ACHN (cell line): Measurements from ENCODE around the gene WDR81.
"Not testable (repeated sequence)": the region's sequence is repeated elsewhere in the genome, so short reads cannot be mapped to it uniquely, and the experiment has no call there.

Experiments used
- DNase-seq: peaks from one replicate; pipeline ENCODE4 v3.0.0-alpha.2; 2015
- in situ Hi-C: cut with HindIII; loops from 2 replicates; pipeline ENCODE4 v1.10.0; 2017; ENCODE audit warnings: low sequenced_read_pairs, low pct_ligation_motif_present, low pct_unique_long_range_greater_than_20kb

Gene WDR81

DNA sequence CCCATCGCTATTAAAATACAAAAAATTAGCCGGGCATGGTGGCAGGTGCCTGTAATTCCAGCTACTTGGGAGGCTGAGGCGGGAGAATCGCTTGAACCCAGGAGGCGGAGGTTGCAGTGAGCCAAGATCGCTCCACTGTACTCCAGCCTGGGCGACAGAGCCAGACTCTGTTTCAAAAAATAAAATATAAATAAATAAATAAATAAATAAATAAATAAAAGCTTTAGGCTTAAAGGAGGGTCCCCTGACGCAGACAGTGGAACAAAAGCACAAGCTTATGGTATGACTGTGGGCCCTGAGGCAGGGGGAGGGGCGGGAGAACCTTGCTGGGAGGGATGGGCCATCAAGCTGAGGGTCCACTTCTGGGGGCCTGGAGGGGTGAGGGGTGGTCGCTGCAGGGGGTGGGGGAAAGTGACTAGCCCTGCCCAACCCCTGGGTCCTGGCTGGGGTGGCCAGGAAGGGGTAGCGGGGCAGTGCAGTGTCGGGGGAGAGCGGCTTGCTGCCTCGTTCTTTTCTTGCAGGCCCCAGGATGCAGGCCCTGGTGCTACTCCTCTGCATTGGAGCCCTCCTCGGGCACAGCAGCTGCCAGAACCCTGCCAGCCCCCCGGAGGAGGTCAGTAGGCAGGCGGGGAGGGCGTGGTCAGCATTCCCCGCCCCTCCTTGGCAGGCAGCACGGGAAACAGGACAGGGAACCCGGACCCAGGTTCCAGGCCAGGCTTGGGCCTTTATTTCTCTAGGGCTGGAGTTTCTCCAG, 42.1 kb downstream of the WDR81 start:
- in situ Hi-C loops: no loop called here
- DNase-seq: no peak

DNA sequence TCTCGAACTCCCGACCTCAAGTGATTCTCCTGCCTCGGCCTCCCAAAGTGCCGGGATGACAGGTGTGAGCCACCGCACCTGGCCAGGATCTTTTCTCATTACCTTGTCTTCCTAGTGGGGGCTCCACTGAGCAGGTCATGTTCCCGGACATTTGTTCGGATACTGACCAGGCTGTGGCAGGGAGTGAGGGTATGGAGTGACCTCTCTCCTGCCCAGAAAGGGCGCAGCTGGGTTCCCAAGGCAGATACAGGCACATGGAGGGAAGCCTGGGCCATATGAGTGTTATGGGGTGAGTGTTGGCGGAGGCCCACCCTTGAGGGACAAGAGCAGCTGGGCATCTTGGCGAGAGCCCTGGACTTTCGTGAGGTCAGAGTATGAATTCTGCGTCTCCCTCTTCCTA, 42.9 kb downstream of the WDR81 start:
- in situ Hi-C loops: no loop called here
- DNase-seq: no peak

DNA sequence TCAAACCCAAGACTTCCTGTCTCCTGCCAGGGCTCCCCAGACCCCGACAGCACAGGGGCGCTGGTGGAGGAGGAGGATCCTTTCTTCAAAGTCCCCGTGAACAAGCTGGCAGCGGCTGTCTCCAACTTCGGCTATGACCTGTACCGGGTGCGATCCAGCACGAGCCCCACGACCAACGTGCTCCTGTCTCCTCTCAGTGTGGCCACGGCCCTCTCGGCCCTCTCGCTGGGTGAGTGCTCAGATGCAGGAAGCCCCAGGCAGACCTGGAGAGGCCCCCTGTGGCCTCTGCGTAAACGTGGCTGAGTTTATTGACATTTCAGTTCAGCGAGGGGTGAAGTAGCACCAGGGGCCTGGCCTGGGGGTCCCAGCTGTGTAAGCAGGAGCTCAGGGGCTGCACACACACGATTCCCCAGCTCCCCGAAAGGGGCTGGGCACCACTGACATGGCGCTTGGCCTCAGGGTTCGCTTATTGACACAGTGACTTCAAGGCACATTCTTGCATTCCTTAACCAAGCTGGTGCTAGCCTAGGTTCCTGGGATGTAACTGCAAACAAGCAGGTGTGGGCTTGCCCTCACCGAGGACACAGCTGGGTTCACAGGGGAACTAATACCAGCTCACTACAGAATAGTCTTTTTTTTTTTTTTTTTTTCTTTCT, 45.4 kb downstream of the WDR81 start:
- in situ Hi-C loops: no loop called here
- no peak for DNase-seq

DNA sequence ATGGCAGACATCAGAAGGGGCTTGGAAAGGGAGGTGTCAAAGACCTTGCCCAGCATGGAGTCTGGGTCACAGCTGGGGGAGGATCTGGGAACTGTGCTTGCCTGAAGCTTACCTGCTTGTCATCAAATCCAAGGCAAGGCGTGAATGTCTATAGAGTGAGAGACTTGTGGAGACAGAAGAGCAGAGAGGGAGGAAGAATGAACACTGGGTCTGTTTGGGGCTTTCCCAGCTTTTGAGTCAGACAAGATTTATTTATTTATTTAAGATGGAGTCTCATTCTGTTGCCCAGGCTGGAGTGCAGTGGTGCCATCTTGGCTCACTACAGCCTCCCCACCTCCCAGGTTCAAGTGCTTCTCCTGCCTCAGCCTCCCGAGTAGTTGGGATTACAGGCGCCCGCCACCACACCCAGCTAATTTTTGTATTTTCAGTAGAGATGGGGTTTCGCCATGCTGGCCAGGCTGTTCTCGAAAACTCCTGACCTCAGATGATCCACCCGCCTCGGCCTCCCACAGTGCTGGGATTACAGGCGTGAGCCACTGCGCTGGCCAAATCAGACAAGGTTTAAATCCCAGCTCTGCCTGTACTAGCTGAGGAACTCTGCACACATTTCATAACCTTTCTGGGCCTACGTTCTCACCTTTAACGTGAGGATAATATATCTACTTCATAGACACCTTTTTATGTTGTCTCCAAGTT, 48.6 kb downstream of the WDR81 start:
- in situ Hi-C loops, DNase-seq: not testable (repeated sequence)

DNA sequence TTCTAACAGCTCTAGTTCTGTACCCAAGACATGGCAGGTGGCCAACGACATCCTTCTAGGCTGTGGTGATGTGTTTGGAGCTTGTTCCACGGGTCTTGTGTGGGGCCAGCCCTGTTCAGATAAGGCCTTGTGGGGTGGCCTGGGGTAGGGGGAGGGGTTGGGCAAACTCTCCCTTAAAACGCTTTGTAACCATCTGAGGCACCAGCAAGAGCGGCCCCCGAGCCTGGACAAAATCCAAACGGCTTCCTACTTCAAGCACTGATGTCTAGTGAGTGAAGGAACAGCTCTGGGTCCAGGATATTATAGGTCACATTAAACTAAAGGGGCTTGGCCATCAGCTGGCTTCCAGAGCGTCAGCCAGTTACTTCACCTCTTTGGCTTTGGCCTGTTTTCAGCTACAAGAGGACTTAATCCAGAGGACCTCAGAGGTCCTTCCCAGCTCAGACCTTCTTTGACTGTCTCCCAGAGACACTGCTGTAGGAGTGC, 49.2 kb downstream of the WDR81 start:
- DNase-seq: no peak
- in situ Hi-C loops: no loop called here

DNA sequence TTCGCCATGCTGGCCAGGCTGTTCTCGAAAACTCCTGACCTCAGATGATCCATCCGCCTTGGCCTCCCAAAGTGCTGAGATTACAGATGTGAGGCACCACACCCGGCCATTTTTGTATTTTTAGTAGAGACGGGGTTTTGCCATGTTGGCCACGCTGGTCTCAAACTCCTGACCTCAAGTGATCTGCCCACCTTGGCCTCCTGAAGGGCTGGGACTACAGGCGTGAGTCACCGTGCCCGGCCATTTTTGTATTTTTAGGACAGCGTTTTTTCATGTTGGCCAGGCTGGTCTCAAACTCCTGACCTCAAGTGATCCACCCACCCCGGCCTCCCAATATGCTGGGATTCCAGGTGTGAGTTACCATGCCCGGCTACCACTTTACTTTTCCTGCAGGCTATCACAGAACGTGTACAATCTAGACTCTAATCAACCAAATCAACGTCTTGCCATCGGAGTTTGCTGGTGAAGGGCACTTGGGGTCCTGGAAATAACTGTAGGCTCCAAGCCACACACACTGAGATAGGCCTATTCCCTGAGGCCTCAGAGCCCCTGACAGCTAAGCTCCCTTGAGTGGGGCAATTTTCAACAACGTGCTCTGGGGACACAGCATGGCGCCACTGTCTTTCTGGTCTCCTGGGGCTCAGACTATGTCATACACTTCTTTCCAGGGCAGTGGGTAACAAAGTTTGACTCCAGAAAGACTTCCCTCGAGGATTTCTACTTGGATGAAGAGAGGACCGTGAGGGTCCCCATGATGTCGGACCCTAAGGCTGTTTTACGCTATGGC, 50.1 kb downstream of the WDR81 start:
- DNase-seq: no peak
- in situ Hi-C loops: no loop called here

DNA sequence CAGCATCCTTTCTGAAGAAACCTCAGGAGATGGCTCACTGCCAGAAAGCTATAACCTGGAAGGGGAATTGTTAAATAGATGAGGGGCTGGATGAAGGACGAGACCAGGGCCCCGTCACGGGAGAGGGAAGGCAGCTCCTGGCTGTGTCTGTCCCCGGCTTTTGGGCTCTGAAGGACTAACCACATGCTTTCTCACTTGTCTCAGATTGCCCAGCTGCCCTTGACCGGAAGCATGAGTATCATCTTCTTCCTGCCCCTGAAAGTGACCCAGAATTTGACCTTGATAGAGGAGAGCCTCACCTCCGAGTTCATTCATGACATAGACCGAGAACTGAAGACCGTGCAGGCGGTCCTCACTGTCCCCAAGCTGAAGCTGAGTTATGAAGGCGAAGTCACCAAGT, 51.8 kb downstream of the WDR81 start:
- in situ Hi-C loops: no loop called here
- DNase-seq: no peak

DNA sequence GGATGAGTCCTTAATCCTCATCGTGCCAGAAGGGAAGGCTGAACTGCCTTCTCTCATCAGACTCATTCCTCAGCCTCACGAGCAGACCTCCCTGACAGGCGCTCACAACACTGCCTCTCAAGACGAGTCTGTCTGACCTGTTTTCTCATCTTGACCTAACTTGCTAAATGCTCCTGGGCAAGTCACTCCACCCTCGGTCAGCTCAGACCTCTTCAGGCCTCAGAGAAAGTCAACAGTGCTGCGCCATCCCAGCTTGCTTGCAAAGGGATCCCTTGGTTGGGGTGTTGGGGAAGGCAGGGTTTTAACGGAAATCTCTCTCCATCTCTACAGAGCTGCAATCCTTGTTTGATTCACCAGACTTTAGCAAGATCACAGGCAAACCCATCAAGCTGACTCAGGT, 52.4 kb downstream of the WDR81 start:
- no peak for DNase-seq
- in situ Hi-C loops: no loop called here

DNA sequence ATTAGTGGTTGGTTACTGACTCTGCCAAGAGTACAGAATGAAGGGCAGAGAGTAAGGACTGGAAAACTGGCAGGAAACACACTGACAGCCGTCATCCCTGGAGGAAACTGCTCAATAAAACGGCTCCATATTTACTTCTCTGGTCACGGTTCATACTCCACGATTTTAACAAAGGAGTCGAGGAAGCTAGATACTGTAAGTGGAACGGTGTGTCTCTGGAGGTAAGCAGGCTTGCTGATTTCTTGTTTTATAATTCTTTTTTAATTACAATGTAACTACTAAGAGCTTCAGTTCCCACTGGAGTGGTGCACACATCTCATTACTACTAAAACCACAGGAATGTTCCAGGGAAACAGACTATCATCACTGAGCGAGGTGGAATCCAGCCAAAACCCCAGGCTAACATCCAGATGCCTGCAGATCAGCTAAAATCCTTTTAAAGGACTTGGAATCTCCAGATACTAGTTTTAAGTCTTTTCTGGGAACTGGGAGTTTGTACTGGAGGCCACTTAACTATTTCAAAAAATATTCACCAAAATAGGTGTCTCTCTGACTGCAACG, 55.1 kb downstream of the WDR81 start:
- DNase-seq: peak; percentile 83

DNA sequence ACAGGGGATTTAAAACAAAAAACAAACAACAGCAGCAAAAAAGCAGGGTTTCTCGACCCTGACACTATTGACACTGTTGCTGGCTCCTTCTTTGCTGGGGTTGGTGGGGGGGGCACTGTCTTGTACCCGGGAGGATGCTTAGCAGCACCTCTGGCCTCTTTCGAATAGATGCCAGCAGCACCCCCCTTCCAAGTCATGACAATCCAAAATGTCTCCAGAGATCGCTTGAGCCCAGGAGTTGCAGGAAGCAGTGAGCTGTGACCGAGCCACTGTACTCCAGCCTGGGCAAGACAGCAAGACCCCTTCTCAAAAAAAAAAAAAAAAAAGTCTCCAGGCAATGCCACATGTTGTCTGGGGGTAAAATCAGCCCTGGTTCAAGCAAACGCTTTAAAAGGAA, 57.7 kb downstream of the WDR81 start:
- no peak for DNase-seq
- in situ Hi-C loops: loop anchor here (10.0 kb wide), 1 partner anchor 47 kb away; no protein-coding TSS in a partner anchor

More for the DNA sequence above, 55.1 kb downstream of the WDR81 start:
- in situ Hi-C loops: loop anchor here (10.0 kb wide), 1 partner anchor 45 kb away; no protein-coding TSS in a partner anchor

DNA sequence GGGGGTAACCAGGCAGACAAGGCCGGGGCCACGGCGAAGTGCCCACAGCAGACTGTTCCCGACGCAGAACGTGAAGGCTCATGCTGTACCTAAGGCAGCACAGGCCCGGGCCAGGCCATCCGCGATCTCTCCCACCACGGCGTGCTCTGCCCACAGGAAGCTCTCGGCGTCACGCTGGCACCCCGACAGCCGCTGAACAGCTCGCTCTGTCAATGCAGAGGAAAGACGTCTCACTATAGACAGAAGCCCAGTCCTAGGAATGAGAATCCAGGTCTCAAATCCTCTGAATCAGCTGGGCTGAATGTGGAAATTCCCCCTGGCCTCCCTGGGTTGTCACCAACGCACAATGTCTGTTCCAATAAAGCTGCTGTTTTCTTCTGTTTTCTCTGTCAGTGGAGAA, 58.8 kb downstream of the WDR81 start:
- DNase-seq: no peak
- in situ Hi-C loops: loop anchor here (10.0 kb wide), 1 partner anchor 48 kb away; no protein-coding TSS in a partner anchor

DNA sequence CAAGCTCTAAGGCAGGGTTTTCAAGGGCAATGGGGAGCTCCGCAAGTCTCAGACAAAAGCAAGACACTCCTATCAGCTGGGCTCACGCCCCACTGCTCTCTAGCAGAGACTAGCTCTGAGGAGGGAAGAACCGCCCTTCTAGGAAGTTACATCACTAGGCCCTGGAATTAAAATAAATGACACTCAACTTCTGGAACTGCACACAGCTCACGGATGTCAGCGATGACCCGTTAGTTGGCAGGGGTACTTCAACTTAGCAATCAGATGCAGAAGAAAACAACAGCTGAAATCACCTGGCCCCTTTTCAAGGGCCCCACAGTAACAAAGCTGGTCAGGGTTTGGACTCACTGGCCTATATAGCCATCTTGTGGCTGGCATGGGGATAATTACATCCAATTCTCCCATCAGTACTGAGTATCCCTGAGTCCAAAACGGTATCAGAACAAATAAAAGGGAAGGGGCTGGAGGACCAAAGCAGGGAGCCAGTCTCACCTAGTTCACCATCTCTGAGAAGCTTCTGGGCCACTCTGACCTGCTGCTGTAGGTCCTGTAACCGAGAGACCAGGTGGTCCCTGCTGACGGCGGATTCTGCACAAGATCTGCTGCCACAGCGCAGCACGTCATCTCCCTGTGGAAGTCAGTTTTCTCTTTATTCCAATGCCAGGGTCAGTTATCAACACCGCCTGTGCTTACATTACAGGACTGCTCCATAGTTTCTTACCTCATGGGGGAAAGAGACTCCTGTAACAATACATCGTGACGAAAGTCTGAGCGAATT, 59.5 kb downstream of the WDR81 start:
- in situ Hi-C loops: loop anchor here (10.0 kb wide), 1 partner anchor 49 kb away; no protein-coding TSS in a partner anchor

DNA sequence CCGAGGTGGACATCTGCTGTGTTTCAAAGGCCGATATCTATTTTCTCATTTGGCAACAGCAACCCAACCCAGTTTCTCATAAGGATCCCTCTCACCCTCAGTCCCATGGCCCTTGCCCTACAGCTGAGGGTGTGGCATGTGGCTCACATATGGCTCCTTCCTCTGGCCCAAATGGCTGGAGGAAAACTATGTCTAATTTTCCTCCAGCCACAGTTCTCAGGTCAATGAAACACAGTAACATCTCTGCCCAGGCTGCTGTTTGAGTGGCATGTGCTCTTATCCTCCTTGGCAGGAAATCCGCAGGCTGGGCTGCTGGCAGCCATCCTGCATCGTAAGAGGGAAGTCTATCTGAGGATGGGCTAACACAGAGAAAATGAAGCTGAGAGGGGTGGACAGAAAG, 61.4 kb downstream of the WDR81 start:
- in situ Hi-C loops: loop anchor here (10.0 kb wide), 1 partner anchor 51 kb away; no protein-coding TSS in a partner anchor
- DNase-seq: no peak

More for the DNA sequence above, 59.5 kb downstream of the WDR81 start:
- DNase-seq: peak; percentile 62

DNA sequence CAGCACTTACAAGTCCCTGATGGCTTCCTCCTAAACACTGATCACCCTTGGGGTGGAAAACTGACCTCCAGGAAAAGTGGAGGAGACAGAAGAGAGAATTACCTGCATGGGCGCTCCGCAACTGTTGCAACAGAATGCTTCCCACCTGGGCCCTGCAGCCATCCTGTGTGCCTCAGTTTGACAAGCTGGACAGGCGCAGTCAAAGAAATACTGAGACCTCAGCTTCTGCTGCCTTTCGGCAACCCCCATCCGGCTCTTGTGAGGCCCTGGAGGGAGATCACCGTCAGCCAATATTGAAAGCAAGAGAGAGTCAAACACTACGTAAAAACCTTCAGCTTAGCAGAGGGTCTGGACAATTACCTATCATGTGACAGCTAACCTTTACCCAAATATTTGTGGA, 62.2 kb downstream of the WDR81 start:
- in situ Hi-C loops: loop anchor here (10.0 kb wide), 1 partner anchor 52 kb away; no protein-coding TSS in a partner anchor
- no peak for DNase-seq

DNA sequence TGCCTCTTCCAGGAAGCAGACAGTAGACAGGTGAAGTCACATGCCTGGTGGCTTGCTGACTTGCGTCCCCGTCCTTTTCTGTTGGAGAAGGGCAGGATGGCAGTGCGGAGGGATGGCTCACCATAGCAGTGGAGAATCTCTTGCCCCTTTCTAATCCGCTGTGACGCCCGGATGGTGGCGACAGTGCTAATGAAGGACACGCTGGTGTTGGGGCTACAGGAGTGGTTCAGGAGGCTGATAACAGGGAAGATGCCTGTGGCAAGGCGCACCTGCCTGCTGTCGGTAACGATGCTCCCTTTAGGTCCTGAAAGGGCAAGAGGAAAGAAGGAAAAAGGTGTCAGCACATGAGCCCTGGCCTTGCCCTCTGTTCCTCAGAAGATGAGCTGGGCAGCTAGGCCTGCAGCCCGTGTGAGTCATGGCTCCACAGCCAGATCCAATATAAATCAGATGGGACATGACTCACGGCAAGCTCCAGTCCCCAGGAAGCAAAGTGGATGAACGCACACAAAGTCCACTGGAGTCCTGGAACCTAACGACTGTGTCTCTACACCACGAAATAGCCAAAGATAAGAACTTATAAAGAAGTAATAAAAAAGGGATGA, 62.9 kb downstream of the WDR81 start:
- in situ Hi-C loops: loop anchor here (10.0 kb wide), 1 partner anchor 53 kb away; no protein-coding TSS in a partner anchor
- DNase-seq: peak; percentile 94
